GM21717 (cell line): ENCODE data around the gene NEIL1.
"Not testable (repeated sequence)": the region's sequence is repeated elsewhere in the genome, so short reads cannot be mapped to it uniquely, and the experiment has no call there.

ENCODE experiments used
- ATAC-seq: cut with Tn5 transposase; IDR thresholded peaks from one replicate; pipeline ENCODE4 v1.9.1; 2021; ENCODE audit warnings: mild to moderate bottlenecking, moderate library complexity; ENCODE audit not compliant: unreplicated experiment

The NEIL1 gene

GRCh38 chr15:75346796-75347221, at the start of gene NEIL1:
Gene NEIL1 (plus strand): TSS chr15:75347039. CDS start chr15:75348906, 1,867 bp downstream.
- no peak for ATAC-seq

- ATAC-seq, result not testable (repeated sequence)
Observed at GRCh38 chr15:75298541-75299310, 48.1 kb upstream of the NEIL1 start.

DNA sequence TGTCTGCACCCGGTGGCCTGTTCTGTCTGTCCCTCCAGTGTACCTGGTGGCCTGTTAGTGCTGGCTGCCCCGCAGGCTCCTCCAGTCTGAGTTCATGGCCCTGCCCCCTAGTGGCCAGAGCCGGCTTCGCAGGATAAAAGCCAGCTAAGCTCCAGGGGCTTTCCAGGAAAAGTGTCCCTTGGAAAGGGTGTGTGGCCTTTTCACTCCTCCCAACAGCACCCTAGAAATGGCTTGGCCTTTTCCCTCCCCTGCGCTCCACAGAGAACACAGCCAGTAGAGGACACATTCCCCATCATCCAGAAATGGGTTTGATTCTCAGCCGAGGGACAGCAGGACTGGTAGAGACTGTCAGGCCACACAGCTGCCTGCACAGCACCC, 47.5 kb upstream of the NEIL1 start:
- not testable (repeated sequence) for ATAC-seq

DNA sequence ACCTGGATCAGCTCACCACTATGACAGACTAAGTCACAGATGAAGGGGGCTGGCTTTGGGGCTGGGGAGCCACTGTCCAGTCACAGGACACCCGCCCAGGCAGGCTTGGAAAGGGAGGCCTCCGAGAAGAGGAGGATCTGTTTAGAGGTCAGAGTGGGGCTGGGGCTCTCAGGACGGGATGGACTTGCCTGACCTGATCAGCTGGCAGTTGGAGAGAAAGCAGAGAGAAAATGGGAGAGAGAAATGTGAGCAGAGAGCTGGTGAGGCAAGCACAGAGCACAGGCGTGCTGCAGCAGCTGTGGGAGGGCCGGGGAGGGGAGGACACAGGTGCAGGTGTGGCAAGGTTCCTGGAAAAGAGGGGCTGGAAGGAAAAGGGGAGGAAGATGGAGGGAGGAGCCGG, 46.8 kb upstream of the NEIL1 start:
- ATAC-seq, result not testable (repeated sequence)

GRCh38 chr15:75302318-75302717, 44.5 kb upstream of the NEIL1 start:
- no peak for ATAC-seq

DNA sequence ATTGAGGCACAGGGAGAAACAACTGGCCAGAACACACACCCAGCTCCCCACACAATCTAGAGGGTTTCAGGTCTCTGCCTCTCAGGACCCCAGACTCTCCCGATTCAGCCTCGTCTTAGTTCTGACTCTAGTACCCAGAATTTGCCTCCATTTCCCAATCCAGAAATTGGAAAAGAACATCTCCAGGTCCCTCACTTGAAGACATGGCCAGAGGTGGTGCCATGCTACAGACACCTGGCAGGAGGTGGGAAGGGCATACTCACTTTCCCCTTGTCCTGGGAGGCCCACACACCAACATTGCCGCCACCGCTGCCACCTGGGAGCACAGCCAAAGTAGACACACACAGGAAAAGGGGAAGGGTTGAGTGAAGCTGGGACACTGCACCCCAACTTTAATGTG, 44.1 kb upstream of the NEIL1 start:
- ATAC-seq, result not testable (repeated sequence)

- ATAC-seq, result no peak
Observed at GRCh38 chr15:75306188-75306587, 40.7 kb upstream of the NEIL1 start.

GRCh38 chr15:75307778-75308390, 39.0 kb upstream of the NEIL1 start:
- no peak for ATAC-seq

DNA sequence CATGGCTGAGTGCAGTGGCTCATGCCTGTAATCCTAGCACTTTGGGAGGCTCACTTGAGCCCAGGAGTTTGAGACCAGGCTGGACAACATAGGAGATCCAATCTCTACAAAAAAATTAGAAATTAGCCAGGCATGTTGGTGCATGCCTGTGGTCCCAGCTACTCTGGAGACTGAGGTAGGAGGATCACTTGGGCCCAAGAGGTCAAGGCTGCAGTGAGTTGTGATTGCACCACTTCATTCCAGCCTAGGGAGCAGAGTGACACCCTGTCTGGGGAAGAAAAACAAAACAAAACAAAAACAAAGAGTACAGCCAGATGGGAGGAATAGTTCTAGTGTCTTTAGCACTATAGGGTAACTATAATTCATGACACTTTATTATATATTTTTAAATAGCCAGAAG, 37.1 kb upstream of the NEIL1 start:
- ATAC-seq, result no peak

DNA sequence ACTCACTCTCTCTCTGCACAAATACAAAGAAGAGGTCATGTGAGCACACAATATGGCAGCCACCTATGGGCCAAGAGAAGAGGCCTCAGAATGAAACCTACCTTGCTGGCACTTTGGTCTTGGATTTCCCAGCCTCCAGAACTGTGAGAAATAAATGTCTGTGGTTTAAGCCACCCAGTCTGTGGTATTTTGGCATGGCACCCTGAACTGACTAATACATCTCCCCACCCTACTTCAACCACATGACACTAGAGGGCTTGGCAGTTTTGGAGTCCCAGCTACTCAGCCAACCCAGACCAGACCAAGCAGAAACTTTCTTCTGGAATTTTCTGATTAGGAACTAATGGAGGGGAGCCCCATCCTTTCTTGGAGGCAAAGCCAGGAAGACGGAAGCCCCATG, 34.3 kb upstream of the NEIL1 start:
- ATAC-seq, result not testable (repeated sequence)

DNA sequence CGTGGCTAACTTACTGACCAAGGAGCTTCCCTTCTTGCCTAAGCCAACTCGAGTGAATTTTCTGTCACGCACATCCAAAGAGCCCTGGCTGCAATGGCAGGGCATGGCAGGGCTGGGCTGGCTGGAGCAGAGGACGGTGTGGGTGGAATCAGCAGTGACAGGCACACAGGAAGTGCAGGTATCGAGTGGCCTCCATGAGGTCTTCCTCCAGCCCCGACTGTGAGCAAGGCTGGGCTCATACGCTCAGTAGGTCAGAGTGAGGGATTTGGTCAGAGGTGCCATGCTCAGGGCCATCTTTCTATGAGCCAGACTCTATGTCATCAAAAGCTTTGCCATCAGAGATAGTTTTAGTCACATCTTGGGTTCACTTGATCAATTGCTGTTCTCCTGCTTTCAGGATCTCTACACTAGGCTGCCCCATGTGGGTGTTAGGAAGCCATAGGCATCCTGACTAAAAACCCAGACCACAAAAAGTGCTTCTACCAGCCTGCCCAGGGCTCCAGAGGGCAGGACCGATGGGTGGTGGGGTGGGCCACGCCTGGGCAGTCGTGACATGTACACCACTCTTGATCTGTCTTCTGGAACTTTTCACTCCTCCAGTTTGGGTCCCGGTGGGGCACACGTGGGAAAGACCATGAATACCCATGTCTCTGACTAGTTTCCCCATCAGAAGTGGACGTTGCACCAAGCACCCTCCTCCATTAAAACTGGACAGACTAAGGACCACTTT, 33.6 kb upstream of the NEIL1 start:
- no peak for ATAC-seq

DNA sequence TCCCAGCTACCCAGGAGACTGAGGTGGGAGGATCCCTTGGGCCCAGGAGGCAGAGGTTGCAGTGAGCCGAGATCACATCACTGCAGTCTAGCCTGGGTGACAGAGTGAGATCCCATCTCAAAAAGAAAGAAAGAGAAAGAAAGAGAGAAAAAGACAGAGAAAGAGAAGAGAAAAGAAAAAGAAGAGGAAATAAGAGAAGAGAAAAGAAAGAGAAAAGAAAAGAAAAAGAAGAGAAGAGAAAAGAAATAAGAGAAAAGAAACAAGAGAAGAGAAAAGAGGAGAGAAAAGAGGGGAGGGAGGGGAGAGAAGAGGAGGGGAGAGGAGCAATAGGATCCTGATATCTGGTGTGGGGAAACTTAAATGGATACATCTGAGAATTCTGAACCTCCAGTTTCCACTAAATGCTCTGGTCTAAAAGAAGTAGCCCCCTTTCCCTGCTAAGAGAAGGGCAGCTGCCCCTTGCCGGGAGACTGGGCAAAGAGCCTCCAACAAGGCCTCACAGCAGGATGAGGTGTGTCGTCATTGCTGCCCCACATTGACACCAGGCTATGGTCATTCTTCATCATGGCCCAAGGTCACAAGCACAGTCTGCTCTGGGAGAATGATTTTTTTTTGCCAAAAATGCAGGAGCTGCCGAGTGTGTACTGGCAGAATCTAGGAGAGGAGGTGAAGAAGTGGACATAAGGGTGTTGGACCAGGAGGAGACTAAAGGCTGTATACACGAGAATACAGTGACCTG, 32.1 kb upstream of the NEIL1 start:
- no peak for ATAC-seq

- ATAC-seq, result not testable (repeated sequence)
Observed at GRCh38 chr15:75319231-75319897, 27.5 kb upstream of the NEIL1 start.

- no peak for ATAC-seq
Observed at GRCh38 chr15:75321711-75322110, 25.1 kb upstream of the NEIL1 start.

DNA sequence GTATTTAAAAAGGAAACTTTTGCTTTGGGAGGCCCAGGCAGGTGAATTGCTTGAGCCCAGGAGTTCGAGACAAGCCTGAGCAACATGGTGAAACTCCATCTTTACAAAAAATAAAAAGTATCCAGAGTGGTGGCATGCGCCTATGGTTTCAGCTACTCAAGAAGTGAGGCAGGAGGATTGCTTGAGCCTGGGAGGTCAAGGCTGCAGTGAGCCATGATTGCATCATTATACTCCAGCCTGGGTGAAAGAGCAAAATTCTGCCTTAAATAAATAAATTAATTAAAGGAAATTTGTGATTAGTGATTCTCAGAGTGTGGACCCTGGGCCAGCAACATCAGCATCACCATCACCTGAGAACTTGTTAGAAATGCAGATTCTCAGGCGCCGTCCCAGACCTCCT, 20.9 kb upstream of the NEIL1 start:
- no peak for ATAC-seq

GRCh38 chr15:75327005-75327404, 19.8 kb upstream of the NEIL1 start:
- ATAC-seq, result no peak

GRCh38 chr15:75327491-75327890, 19.3 kb upstream of the NEIL1 start:
- ATAC-seq, result no peak

GRCh38 chr15:75328493-75329314, 18.1 kb upstream of the NEIL1 start:
- ATAC-seq, result no peak

DNA sequence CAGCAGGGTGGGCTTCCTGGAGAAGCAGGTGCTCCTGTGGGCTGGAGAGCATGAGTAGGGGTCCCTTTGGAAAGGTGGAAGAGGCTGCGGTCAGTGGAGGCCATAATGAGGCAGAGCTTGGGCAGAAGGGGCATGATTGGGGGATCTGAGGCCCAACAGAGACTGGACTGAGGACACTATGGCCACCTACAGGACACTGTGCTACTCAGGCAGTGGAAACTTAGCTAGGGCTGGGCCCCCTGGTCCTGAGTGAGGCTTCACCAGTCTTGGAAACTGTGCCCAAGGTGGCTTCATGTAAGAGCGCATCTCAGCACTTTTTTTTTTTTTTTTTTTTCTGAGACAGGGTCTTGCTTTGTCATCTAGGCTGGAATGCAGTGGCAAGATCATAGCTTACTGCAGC, 17.3 kb upstream of the NEIL1 start:
- no peak for ATAC-seq

GRCh38 chr15:75332093-75332492, 14.7 kb upstream of the NEIL1 start:
- not testable (repeated sequence) for ATAC-seq
